ENCODE results near the gene DOK1. TPM values are rescaled to one million over a fixed set of nuclear protein-coding genes. Genes with fewer than 3 reads are reported as not detected.

The DOK1 gene
- total and polyA plus RNA-seq, 7 donors, result 16.1 to 24.9 (median 18.2) TPM

DNA sequence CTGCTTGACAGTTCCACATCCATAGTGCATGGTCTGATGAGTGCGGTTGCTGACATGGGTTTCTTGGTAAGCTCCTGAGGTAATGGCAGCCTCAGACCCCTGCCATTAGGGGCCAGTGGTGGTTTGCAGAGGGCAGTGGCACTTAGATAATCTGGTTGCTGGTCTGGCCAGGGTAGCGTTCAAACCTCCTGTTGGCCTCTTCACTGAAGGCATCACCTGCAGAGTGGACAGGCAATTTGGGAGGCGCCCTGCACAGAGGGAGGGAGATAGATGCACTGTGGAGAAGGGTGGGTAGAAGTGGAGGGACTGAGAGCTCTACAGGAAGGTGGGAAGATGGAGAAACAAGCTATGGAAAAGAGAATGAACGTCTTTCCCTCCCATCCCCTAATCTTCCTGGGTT lies 21.1 kb upstream of the DOK1 start:
- Histone ChIP-seq H3K4me1 (peaks cover 0 to 25% (median 19%) of the 10 kb centered on the region in 4 donors), H3K9me3 (no peaks in the 10 kb centered on the region)
- WGBS, 2 donors, result 88 to 90% methylated on average over 4 of the region's 4 CpGs

DNA sequence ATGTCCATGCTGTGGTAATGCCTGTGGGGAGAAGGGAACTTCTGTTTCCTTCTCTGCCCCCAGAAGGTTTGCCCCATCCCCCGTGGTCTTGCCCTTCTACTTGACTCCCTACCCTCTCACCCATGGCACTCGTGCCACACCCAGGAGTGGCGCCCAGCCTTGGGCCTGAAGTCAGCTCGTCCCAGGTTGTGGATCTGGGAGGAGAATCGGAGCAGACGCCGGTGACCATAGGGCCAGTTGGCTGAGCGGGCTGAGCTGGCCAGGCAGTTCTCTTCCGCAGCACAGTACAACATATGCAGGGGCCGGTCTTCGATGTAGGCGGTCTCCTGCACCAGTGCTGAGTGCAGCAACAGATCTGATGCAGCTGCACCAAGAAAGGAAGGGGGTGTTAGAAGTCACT lies 20.1 kb upstream of the DOK1 start:
- 79 to 88% methylated on average over 12 of the region's 12 CpGs for WGBS, 2 donors
- TF ChIP-seq POLR2A (IDR thresholded peaks at IDR 0.05) (no peak), EP300 (IDR thresholded peaks at IDR 0.05) (no peak), POLR2AphosphoS5 (IDR thresholded peaks at IDR 0.05) (no peak)
- TF ChIP-seq, protein P1, sequence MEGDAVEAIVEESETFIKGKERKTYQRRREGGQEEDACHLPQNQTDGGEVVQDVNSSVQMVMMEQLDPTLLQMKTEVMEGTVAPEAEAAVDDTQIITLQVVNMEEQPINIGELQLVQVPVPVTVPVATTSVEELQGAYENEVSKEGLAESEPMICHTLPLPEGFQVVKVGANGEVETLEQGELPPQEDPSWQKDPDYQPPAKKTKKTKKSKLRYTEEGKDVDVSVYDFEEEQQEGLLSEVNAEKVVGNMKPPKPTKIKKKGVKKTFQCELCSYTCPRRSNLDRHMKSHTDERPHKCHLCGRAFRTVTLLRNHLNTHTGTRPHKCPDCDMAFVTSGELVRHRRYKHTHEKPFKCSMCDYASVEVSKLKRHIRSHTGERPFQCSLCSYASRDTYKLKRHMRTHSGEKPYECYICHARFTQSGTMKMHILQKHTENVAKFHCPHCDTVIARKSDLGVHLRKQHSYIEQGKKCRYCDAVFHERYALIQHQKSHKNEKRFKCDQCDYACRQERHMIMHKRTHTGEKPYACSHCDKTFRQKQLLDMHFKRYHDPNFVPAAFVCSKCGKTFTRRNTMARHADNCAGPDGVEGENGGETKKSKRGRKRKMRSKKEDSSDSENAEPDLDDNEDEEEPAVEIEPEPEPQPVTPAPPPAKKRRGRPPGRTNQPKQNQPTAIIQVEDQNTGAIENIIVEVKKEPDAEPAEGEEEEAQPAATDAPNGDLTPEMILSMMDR (IDR thresholded peaks at IDR 0.05), result no peak

More for the DNA sequence above, 21.1 kb upstream of the DOK1 start:
- DNase-seq, result no peak
- Histone ChIP-seq H3K27me3 (no peaks in the 10 kb centered on the region), H3K27ac (no peak overlapping the region), H3K4me3 (no peak overlapping the region), H3K36me3 (peaks cover 0 to 15% (median 10%) of the 10 kb centered on the region in 4 donors)
- TF ChIP-seq POLR2A (IDR thresholded peaks at IDR 0.05), result no peak
- TF ChIP-seq EP300 (IDR thresholded peaks at IDR 0.05), result no peak
- TF ChIP-seq, protein P1 (IDR thresholded peaks at IDR 0.05), result no peak
- no peak for TF ChIP-seq POLR2AphosphoS5 (IDR thresholded peaks at IDR 0.05)
- intact Hi-C loops (cut with DNase I), result no loop called here

DNA sequence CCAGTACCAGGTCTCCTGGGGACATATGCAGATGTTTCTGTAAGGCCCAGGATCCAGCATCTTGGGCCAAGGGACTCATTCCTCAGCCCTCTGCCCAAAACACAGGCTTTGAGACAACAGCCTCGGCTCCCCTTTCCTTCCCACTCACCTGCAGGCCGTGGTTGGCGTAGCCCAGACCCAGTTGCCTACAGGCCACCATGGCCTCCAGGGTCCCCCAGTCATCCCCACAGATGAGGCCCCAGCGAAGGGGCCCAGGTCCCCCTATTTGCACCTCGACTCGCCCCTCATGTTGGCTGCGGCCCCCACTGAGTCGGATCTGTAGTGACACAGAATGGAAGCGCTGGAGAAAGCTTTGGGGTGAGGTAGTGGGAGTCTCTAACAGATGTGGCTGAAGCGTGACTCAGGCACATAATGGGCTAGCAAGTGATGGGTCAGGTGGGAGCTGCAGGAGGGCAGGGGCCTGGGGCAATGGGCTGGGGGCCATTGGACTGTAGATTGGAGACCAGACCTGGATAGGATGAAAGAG lies 19.0 kb upstream of the DOK1 start:
- intact Hi-C loops (cut with DNase I), result no loop called here
- Histone ChIP-seq H3K4me3 (no peak overlapping the region), H3K27me3 (no peaks in the 10 kb centered on the region), H3K27ac (no peak overlapping the region), H3K4me1 (peaks cover 0 to 15% (median 11%) of the 10 kb centered on the region in 4 donors), H3K9me3 (no peaks in the 10 kb centered on the region), H3K36me3 (peaks cover 0 to 15% (median 10%) of the 10 kb centered on the region in 4 donors)
- DNase-seq, result no peak
- 88 to 94% methylated on average over 10 of the region's 10 CpGs for WGBS, 2 donors
- TF ChIP-seq EP300 (IDR thresholded peaks at IDR 0.05), result no peak
- TF ChIP-seq POLR2A (IDR thresholded peaks at IDR 0.05), result no peak
- TF ChIP-seq, protein P1 (IDR thresholded peaks at IDR 0.05), result no peak
- no peak for TF ChIP-seq POLR2AphosphoS5 (IDR thresholded peaks at IDR 0.05)

More for the DNA sequence above, 20.1 kb upstream of the DOK1 start:
- intact Hi-C loops (cut with DNase I), result no loop called here
- no peaks in the 10 kb centered on the region for H3K9me3 ChIP-seq
- H3K4me3 ChIP-seq, result no peak overlapping the region
- H3K4me1 ChIP-seq, result peaks cover 0 to 18% (median 14%) of the 10 kb centered on the region in 4 donors
- no peak for DNase-seq
- H3K27ac ChIP-seq, result no peak overlapping the region
- H3K27me3 ChIP-seq, result no peaks in the 10 kb centered on the region
- peaks cover 0 to 15% (median 10%) of the 10 kb centered on the region in 4 donors for H3K36me3 ChIP-seq

DNA sequence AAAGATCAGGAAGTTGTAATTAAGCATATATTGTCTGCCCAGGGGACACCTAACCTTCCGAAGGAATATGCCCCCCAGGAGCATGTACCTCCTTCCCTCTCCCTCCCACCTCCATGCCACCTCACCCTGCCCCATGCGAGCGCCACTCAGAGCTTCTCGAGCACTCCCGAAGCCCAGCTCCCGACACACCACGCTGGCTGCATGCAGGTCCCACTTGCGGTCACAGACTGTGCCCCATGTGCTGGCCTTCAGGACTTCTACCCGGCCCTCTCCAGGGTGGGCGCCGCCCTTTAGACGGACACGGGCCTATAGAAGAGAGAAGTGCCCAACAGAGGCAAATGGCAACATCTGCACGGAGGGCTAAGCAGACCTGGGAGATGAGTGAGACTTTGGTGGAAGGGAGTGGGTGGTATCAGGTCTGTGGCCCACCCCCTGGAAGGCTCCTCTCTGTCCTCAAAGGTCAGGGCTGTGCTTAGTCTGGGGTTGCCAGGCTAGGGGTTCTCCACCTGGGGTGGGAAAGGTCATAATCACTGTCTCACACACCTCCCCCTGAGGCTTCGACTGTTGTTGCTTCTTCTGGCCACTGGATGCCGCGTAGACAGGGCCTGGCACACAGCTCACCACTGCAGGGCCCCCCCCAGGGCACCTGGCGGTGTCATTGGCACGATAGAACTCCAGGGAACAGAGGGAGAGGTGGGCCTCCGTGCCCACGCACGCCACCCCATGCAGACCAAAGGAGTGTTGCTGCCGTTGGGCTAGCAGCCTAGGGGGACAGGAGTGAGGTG lies 18.2 kb upstream of the DOK1 start:
- TF ChIP-seq, protein P1 (IDR thresholded peaks at IDR 0.05), result no peak
- TF ChIP-seq POLR2A (IDR thresholded peaks at IDR 0.05) (no peak), POLR2AphosphoS5 (IDR thresholded peaks at IDR 0.05) (no peak), EP300 (IDR thresholded peaks at IDR 0.05) (no peak)
- no peaks in the 10 kb centered on the region for H3K27me3 ChIP-seq
- intact Hi-C loops (cut with DNase I), result no loop called here
- no peaks in the 10 kb centered on the region for H3K9me3 ChIP-seq
- peaks cover 0 to 7% (median 2%) of the 10 kb centered on the region in 4 donors for H3K4me1 ChIP-seq
- H3K36me3 ChIP-seq, result peaks cover 0 to 15% (median 10%) of the 10 kb centered on the region in 4 donors
- no peak overlapping the region for H3K27ac ChIP-seq
- WGBS, 2 donors, result 86 to 90% methylated on average over 23 of the region's 23 CpGs
- DNase-seq, result no peak
- H3K4me3 ChIP-seq, result no peak overlapping the region
